Activated CD8-positive, alpha-beta memory T cell treated with anti-CD3 and anti-CD28 coated beads for 24 hours (primary cell): ENCODE measurements around the gene NUAK2.
A peak's percentile ranks its signal among the peaks of the same experiment; 100 is the strongest.
"Not testable (repeated sequence)": the region's sequence is repeated elsewhere in the genome, so short reads cannot be mapped to it uniquely, and the experiment has no call there.

Source experiments
- DNase-seq: peaks from one replicate; pipeline ENCODE4 v3.0.0-alpha.2; 2020

NUAK2 gene

DNA sequence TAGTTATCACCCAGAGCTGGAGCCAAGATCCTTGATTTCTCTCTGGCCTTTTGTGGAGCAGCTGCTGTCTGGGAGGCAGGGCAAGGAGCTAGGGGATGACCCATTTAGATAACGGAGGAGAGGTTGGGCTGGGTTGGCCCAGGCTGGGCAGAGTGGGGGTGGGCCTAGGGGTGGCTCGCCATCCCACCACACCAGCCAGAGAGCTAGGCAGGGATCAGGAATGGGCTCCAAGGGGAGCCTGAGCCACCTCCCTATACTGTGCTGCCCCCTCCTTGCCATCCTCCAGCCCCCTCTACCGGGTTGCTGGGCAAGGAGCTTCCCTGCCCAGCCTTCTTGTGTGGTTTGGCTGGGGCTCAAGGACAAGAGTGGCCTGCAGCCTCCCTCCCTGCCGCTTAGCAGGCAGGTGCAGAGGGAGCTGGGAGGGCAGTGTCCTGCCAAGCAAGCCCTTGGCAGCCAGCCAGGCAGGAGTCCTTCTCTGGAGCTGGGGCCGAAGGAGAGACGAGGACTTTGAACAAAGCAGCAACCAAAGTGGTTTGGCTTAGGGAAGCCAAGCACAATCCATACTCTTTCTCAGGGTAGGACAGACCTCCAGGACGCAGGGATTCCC lies 4.1 kb downstream of the NUAK2 start:
- no peak for DNase-seq

- no peak for DNase-seq
Observed at GRCh38 chr1:205316161-205316566, 5.4 kb downstream of the NUAK2 start.

DNA sequence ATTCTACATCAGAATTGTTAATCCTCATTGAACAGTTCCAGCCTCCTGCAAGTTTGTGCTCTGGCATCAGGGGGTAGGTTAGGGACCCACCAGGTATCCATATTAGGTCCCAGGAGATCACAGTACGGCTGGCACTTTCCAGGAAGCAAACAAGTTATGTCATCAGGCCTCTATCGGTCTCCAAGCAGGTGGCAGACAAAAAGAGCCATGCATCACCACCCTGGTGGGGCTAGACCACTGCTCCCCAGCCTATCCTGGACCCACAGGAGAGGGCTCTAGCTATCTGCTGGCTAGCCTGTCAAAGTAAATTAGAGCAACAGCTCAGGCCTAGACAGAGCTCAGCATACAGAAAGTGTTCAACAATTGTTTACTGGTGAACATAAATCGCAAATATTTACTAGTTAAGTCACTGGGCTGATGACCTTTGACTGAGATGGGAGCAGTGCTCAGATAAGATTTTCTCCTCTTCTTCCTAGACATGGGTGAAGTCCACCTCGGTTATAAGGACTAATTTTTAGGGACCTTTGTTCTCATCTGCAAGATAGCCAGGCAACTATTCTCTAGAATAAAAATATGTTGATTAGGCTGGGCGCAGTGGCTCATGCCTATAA lies 6.4 kb downstream of the NUAK2 start:
- no peak for DNase-seq

- peak; percentile 78 for DNase-seq
Observed at GRCh38 chr1:205313563-205314308, 7.8 kb downstream of the NUAK2 start.

DNA sequence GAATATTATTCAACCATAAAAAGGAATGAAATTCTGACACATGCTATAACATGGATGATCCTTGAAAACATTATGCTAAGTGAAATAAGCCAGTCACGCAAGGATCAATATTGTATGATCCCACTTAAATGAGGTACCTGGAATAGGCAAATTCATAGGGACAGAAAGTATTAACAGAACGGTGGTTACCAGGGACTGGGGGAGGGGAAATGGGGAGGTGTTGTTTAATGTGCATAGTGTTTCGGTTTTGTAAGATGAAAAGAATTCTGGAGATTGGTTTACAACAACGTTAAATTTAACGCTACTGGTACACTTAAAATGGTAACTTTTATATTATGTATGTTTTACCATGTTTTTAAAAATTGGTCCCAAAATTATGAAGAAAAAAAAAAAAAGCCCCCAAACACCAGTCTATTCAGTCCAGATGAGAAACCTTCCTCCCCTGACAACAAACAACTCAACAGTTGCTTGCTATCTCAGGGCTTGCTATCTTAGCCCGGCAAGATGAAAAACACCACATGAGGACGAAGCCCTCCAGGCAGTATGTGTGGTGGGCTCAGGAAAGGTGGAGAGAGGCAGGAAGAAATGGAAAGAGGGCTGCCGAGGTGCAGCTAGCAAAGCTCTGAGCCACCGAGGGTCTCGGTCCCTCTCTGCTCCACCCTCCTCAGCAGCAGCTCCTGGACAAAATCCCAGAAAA lies 8.5 kb downstream of the NUAK2 start:
- no peak for DNase-seq

DNA sequence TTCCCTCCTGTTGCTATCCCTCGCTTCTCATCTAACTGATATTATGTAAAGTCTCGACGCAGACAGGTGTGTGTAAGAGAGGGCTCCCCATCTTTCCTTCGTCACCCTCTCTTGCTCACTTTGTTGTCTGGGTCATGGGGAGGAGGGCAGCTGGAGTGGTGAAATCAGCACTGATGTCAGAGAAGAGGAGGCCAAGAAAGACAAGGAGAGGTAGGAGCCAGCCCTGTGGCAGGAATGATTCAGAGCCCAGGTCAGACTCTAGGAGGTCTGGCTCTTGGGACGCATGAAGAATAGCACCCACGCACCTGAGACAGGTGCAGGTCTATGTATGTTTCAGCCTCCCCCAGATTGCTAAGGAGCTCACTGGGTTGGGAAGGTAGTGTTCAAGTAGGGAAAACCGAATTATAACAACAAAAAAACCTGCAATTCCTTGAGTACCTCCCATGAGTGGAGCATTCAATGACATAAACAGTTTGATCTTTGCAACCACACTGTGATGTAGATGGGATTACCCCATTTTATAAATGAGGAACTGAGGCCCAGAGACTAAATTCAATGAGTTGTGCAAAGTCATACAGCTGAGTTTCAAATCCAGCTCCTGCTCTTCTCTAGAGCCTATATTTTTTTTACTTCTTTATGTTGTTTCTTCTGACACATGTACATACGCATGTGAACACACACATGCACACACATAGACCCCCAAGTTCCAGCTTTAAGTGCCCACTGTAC lies 10.4 kb downstream of the NUAK2 start:
- DNase-seq, result no peak

DNA sequence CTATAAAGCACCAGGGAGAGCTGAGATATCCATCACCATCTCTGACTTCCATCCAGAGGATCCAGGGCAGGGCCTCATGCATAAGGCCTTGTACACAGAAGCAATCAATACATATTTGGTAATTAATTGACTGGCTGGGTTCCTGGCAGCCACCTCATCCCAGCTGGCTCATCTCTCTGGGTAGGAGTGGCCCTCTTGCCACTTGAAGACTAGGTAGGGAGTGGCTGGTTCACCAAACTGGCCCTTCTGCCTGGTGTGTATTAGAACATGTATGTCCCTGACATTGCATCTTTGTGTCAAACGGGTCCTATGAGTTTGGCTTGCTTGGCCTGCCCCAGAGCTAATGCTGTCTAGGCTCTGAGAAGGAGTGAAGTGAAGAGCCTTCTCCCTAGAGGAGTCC lies 11.8 kb downstream of the NUAK2 start:
- DNase-seq, result no peak

DNA sequence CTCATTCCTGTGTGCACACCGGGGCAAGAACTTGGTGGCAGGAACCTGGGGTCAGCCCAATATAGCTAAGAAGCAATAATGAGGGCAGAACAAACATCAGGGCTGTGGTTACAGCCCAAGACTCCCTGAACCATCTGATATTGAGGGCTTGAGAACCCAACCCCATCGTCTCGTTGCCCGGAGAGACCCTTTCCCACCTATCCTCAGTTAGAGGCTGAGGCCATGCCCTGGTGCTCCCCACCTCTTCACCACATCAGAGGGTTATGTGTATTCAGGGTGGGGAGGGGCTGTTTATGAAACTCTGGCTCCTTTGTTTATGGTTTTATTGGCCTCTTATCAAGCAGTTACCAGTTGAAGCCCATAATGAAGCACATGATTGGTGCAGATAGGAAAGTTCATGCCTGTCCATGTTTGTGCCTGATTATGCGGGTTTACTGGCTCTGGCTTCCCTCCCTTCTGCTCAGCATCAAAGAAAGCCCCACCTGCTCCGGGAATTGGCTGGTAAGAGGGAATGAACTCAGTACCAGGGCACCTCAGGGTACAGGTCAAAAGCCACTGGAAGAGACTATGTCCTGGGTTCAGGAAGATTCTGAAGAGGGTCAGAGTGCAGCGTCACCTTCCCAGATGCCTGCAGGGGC lies 14.5 kb downstream of the NUAK2 start:
- no peak for DNase-seq

DNA sequence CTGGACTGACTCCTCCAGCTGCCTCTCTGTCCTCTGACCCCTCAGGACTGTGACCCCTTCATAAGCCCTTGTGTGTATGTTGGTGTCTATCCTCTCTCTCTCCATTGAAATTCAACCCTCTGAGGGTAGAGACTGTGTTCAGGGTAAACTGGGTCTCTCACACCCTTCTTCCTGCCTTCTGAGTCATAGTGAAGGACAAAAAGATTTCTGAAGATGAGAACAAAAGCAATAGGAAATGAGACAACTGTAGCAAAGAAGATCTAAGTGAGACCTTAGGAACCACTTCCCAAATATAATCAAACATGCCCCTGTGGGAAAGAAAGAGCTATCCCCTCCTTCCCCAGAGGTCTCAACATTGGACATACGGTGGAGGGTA lies 16.9 kb downstream of the NUAK2 start:
- DNase-seq, result no peak

- DNase-seq, result no peak
Observed at GRCh38 chr1:205304046-205304694, 17.4 kb downstream of the NUAK2 start.

DNA sequence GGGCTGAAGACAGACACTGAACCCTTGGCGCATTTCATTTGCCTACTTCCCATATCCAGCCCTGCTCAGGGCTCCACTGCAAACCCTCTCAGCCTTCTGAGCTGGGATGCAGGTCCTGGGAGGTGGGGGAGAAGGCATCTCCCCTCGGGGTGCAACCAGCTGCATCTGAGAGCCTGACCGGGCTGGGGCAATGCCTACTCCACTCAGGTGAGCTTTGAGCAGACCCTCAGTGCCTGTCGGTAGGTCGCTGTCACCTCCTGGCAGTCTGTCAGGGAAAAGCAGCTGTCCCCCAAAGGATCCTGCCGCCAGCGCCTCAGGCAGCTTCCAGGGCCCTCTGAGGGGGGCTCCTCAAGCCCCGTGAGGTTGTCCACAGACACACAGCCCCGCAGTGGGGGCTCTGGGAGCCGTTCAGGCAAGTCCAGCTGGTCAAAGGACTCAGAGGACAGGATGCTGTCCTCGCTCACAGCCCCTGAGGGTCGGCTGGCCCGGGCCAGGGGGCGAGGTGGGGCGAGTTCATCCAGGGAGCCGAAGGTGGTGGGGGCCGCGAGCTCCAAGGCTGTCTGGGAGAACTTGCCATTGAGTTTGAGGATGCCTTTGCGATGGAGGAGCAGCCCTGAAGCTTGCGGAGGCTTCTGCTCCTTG lies 18.2 kb downstream of the NUAK2 start:
- no peak for DNase-seq

- DNase-seq, result no peak
Observed at GRCh38 chr1:205301842-205302588, 19.5 kb downstream of the NUAK2 start.

- DNase-seq, result no peak
Observed at GRCh38 chr1:205301205-205301821, 20.2 kb downstream of the NUAK2 start.

GRCh38 chr1:205300149-205300548 lies 21.4 kb downstream of the NUAK2 start:
- no peak for DNase-seq

DNA sequence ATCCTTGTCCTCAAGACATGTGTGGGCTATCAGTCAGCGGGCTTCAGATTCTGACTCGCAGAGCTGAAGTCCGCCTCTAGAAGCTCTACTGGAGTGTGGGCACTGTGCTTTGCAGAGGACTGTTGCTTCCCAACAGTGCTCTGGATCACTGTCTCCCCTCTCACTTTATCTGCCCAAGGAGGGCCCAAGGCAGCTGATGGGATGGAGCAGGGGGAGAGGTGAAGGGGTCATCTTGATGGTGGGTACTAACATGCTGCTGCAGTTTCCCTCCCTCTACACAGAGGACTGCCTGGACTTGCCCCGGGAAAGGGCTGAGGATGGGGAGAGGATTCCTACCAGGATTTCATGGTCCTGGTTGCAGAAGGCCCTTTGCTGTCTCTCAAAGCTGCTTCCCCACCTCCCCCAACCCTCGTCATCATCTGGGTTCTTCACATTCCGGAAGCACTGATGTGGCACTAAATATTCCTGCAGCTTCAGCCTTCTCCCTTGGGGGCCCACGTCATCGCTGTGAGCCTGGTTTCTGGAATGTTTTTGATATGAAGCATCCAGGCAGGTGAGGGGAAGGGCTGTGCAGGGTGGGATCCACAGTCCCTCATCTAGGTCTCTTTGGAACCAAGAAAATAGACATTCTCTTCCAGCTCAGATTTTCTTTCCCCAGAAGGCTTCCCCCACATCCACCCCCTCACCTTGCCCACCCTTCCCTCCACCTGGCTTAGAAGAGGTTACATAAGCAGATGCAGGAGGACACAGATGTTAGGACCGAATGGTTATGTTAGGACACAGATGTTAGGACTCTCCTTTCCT lies 23.2 kb downstream of the NUAK2 start:
- DNase-seq, result no peak

GRCh38 chr1:205297546-205298177 lies 23.9 kb downstream of the NUAK2 start:
- not testable (repeated sequence) for DNase-seq

DNA sequence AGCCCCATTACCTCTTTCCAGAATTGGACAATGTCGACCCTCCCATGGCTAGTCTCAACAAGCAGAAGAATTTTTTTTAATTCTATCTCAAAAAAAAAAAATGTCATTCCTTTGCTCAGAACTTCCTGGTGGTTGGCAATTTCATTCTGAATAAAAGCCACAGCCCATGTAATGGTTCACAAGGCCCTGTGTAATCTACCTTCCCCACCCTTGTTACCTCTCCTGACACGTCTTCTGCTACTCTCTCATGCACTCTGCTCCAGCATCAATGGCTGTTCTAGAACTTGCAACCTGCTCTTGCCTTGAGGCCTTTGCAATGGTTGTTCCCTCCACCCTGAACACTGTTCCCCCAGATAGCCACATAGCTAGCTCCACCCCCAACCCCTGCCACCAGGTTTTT lies 25.4 kb downstream of the NUAK2 start:
- DNase-seq, result no peak

- no peak for DNase-seq
Observed at GRCh38 chr1:205294934-205295333, 26.6 kb downstream of the NUAK2 start.
